Coronary artery (tissue), 2 donors: ENCODE measurements around the gene HUNK.

ENCODE experiments used
- DNase-seq: peaks from one replicate; pipeline ENCODE4 v3.0.0-alpha.2; 2017; ENCODE audit warnings: low spot score
- H3K27ac ChIP-seq, 2 donors: fragments of 200-600 bp; sonication (generic); one replicate each; pipeline ENCODE4 v1.5.1; 2016 to 2019
- H3K4me3 ChIP-seq: fragments of 200-600 bp; sonication (generic); 2 replicates; pipeline ENCODE4 v1.5.1; 2016; ENCODE audit warnings: mild to moderate bottlenecking, moderate library complexity
- CTCF ChIP-seq: fragments of 200-600 bp; sonication (generic); IDR thresholded peaks from one replicate; pipeline ENCODE4 v1.5.1; 2019; ENCODE audit warnings: antibody characterized with exemption

HUNK gene

DNA sequence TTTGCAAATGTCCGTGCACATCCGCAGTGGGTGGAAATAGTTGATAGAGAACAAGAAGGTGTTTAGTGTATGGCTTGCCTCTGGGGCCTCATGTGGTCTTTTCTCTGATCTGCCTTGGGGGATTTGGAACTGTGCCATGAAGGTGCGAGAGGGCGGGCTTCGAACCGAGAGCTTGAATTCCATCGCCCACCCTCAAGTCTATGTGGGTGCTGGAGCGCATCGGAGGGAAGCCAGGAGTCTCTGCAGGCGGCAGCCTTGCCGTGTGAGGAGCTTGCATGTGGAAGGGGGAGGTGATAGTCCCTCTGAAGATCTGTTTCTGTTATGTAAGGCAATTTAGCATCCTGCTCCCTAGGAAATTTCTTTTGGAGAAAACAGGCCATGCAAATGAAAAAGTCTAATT, 119.6 kb downstream of the HUNK start:
- no peak for TF ChIP-seq CTCF
- no peak overlapping the region for H3K27ac ChIP-seq
- no peak overlapping the region for H3K4me3 ChIP-seq
- no peak for DNase-seq

GRCh38 chr21:31993826-31994825, 121.3 kb downstream of the HUNK start:
- H3K27ac ChIP-seq = no peak overlapping the region
- no peak overlapping the region for H3K4me3 ChIP-seq
- TF ChIP-seq CTCF = no peak
- DNase-seq = no peak

GRCh38 chr21:31997191-31997590, 124.4 kb downstream of the HUNK start:
- Histone ChIP-seq H3K27ac (no peak overlapping the region), H3K4me3 (no peak overlapping the region)
- peak; percentile 11 for DNase-seq
- no peak for TF ChIP-seq CTCF

- peak; percentile 28 for DNase-seq
- no peak overlapping the region for H3K27ac ChIP-seq
- no peak overlapping the region for H3K4me3 ChIP-seq
- no peak for TF ChIP-seq CTCF
Measured at GRCh38 chr21:31999810-32000468, 127.1 kb downstream of the HUNK start.

DNA sequence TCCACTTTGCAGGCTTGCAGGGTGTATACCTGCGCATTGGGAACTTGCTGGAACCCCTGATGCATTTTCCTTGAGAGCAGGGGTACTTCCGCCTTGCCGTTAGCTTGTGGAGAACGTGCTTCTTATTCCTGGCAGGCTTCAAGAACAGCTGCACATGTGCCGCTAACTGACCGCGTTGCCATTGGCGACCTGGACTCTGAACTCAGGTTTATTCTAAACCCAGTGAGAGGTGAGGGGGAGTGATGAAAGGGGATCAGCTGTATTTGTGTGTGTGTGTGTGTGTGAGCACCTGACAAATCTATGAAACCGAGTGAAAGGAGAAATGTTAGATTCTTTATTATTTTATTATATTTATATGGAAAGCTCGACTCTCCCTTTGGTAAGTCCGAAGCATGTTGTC, 128.6 kb downstream of the HUNK start:
- Histone ChIP-seq H3K27ac (no peak overlapping the region), H3K4me3 (no peak overlapping the region)
- DNase-seq = no peak
- TF ChIP-seq CTCF = no peak

- Histone ChIP-seq H3K4me3 (no peak overlapping the region), H3K27ac (no peak overlapping the region)
- no peak for TF ChIP-seq CTCF
- no peak for DNase-seq
Measured at GRCh38 chr21:32003411-32003810, 130.6 kb downstream of the HUNK start.
